Activated T-cell treated with anti-CD3 and anti-CD28 coated beads for 4 hours (primary cell): ENCODE measurements around the gene ABCA13.

ENCODE experiments used
- DNase-seq: peaks from one replicate; pipeline ENCODE4 v3.0.0-alpha.2; 2020

ABCA13 gene

DNA sequence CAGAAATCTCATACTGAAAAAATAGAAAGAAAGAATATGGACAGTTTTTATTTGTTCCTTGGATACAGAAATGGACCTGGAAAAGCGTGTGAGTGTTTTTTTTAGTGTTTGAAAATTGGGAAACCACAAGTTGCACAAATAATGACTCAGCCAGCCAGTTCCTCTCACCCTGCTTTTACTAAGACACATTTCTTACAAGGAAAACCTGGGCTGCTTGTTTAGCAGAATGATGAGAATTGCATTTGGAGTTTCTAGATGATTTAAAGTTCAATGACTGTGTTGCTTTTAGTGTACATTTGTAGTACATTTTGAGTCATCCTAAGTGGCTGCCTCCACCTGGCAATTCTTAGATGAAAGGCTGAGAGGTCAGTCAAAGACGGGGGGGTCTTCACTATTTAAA, 218.7 kb downstream of the ABCA13 start:
- DNase-seq, result no peak

DNA sequence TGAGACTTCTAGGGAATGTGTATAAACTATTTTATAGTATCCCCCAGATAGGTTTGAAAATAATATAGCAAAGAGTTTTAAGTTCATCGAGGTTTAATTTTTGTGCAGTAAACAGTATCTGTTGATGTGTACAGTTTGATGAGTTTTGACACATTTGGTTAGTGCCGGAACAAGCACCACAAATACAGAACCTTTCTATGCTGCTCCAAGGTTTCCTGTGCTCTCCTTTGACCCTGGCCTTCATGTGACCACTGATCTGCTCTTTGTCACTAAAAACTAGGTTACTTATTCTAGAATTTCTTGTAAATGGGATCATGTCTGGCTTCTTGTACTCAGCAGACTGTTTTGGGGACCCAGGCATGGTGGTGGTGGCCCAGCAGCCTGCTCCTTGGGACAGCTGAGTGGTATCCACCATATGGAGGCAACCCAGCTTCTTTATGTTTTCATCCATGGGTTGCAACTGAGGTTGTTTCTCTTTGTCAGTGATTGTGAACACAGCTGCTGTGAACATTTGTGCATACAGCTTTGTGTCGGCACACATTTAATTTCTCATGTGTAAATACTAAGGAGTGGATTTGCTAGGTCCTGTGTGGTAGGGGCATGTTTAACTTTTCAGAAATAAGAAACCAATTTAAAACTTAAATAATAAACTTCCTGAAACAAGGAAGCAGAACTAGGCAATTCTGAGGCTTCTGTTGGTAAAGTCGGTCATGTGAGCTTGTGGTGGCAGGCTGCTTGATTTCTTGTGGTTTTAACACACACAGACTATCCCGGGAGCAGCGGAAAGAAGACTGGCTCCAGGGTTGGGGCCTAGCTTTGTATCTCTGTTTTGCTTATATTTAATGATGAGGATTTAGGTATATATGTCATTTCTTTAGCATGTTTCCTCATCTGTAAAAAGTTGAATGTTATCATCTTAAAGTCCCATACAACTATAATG, 219.4 kb downstream of the ABCA13 start:
- DNase-seq, result no peak

DNA sequence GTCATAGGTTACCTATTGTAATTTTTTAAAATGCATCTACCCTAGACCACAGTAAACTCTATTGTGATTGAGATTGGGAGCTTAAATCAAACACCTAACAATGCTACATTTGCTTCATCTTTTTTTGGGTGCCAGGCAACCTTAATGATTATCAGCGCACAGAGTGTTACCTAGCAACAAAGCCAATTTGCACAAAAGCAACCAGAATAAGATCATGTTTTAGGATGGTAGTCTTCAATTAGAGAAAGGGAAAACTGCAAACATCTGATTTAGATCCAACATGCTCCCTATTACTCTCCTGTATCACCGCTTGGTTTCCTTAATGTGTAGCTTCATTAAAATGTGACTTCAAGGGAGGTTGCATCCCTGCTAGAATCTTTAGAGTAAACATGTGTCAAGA, 226.9 kb downstream of the ABCA13 start:
- DNase-seq, result no peak

DNA sequence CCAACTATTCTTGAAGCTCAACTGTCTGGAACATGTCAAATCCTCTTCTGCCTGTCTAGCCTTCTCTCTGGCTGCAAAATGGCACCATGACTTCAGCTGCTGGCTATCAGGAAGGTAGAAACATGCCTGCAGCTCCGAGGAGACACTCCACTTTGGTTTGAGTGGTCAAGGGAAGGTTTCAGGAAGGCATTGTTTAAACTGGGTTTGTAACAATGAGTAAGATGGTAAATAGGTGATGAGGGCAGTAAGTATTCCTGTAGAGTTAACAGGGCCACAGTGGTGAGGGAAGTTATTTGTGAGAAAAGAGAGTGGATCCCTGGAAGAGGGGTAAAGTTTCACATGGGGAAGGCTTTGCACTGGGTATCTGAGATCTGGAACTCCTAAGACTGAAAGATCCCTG, 231.5 kb downstream of the ABCA13 start:
- DNase-seq, result no peak

DNA sequence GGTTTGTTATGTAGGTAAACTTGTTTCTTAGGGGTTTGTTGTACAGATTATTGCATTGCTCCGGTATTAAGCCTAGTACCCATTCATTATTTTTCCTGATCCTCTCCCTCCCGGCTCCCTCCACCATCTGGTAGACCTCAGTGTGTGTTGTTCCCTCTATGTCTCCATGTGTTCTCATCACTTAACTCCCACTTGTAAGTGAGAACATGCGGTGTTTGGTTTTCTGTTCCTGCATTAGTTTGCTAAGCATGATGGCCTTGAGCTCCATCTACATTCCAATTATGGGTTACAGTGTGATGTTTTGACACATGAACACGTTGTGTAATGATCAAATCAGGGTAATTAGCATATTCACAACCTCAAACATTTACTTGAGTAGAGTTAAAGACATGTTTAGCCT, 237.5 kb downstream of the ABCA13 start:
- DNase-seq, result no peak

DNA sequence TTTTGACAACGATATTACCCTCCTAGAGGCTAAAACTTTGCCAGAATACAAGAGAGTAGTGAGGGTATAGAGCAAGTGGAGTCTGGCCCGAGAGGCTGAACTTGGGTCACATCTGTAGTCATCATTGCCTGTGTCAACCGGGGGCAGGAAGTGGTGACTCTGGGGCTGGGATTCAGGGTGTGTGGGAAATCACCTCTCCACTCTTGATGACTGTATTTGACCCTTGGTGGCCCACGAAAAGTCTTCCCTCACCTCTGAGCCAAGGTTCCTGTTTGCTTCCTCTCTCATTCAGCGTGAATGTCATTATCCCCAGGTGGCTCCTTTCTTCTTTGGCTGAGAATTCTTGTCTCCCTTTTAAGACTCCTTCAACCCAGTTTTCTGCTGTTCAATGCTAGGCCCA, 240.4 kb downstream of the ABCA13 start:
- DNase-seq, result no peak

DNA sequence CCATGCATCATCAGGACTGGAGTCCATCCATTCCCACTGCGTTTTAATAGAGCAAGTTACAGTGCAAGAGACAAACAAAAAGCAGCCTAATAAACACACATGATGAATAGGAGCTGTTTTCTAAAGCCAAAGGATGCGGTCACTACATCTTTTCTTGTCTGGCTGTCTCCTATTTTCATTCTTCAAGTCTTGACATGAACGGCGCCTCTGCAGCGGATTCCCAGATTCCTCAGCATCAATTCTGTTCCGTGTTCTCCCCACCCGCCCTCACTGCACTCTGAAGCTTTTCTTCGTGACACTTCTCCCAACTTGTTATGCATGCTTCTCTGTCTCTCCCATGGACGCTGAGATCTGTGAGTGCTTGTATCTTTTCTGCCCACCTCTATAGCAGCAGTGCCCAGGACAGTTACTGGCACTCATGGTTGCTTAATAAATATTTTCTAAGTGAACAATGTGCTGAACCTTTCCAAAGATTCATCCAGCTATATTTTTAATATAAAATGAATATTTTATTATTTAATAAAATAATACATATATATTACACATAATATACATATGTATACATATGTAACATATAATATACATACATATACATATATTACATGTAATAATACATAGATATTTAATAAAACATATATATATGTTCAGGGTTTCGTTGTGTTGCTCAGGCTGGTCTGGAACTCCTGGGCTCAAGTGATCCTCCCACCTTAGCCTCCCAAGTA, 242.9 kb downstream of the ABCA13 start:
- no peak for DNase-seq

DNA sequence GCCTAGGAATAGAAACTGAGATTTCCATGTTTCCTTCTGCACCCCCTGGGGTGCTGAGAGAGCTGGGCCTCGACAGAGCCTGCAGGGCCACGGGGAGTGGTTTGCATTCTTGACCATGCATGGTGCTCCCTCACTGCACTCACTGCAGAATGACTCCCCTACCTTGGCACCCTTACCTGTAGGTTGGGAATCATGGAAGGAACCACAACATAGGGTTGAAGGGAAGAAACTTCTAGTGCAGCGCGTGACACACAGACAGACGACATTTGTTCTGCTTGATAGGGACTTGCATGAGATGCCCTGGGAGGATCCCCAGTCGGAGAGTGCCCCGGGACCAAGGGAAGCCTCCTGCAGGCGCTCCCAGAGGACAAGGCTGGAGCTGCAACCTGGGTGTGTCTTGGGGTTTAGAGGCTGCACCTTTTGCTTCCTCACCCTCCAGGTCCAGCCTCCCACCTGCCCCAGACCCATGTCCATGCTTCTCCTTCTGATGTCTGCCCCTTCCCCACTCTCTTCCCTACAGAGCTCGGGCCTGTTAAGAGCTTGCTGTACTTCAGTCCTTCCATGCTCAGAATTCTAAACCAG, 245.2 kb downstream of the ABCA13 start:
- DNase-seq, result no peak

DNA sequence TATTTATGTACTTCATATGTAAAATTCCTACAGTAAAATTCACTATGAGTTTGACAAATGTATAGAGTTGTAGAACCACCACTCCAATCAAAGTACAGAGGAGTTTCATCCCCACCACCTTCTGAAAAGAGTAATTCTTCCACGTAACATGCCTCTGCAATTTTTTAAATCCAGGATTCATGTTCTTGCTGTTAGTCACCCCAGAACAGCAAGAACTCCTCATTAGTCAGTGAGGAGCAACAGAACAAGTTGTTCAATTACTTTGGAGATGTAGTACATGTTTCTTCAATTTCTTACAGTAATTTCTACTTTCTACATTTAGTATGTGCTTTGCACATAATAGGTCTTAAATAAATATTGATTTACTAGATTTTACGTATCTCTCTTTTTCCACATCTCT, 248.1 kb downstream of the ABCA13 start:
- no peak for DNase-seq

DNA sequence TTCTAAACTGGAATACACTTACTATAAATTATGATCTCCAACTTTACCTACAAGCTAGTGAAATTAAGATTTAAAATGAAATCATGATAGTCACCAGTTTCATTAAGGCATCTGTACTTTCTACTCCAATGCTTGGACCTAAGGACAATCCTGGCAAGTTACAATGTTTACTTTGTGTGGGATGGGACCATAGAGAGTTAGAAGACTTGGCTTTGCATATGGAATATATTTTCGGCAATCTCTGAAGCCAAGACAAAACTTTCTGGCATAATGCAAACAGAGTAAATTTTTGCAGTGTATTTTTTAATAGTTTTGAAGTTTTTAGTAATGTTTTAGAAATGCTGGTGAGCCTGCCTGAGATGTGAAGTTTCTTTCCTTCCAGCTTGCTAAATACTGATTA, 248.9 kb downstream of the ABCA13 start:
- no peak for DNase-seq

DNA sequence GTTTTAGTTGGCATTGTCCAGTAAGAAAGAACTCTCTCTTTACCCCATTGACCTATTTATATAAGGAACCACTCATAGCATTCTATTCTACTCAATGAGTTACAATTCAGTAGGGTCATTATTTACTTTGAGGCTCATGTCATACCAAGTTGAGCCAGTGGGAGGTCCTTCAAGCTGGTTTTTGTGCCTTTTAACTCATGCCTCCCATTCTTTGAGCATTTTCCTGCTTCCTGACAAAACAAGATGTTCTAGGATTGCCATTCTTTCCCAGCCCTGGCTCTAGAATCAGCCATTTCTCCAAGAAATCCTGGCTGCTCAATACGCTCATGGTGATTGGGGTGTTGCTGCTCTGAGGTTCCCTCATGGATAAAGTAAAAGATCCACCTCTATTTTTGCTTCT, 250.1 kb downstream of the ABCA13 start:
- no peak for DNase-seq

DNA sequence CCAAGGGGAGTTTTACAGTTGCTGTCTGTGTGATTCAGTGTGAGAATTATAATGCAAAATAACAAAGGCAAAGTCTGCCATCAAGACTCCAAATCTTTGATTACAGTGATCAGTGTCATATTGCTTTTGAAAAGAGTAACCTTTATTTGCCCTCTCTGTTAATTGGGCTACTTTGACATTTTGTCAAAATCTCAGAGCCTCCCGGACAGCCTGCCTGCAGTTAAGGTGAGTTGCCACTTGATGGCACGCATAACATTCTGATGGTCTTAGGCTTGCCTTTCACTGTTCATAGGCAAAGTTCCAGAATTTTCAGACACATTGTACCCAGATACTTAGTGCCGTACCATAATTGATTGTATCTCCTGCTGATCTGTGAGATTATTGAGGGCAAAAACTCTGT, 253.5 kb downstream of the ABCA13 start:
- DNase-seq, result no peak

DNA sequence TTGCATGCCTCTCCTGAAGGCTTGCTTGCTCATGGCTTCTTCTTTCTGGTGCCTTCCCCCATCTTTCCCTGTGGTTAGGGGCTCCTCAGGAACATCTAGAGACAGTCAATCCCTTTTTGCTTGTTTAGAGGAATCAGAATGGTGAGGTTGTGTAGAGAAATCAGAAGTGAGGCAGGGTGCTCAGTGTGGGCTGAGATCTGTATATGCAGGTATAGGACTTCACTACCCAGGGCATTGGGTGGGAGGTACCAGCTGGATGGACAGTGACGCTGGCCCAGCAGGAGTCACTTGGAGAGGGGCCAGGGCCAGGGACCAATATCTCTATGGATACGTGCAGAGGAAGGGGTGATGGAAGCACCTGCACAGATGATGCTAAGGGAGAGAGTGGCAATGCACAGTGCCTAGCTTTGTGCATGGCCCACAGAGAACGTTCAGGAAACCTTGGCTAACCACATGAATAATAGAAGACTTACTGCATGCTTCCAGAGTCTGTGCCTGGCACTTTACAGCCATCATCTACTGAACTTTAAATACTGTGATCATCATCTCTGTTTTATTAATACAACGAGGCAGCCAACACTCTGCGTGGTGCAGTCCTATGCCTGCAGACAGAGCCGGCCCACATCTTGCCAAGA, 255.2 kb downstream of the ABCA13 start:
- no peak for DNase-seq

DNA sequence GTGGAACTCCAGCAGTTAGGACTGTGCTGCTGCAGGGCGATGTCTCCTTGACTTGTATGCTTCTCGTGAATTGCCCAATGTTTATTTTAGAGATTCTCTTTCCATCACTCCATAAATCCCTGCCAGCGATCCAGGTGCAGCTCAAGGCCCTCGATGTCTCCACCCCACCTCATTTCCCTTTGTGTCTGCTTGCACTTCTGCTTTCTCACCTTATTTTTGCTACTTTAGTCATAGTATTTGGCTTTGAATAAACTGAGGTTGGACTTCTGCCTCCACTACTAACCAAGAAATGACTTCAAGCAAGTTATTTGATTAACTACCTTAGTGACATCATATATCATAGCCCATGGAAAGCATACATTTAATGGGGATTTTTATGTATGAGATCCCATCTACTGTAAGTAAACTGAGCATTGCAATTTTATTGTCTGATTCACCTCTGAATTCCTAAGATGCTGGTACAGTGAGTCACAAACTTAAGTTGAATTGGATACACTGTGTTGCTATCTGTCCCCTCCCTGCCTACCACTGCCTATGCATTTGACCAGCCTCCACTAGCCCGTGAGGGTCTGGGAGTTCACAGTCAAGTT, 255.8 kb downstream of the ABCA13 start:
- no peak for DNase-seq

DNA sequence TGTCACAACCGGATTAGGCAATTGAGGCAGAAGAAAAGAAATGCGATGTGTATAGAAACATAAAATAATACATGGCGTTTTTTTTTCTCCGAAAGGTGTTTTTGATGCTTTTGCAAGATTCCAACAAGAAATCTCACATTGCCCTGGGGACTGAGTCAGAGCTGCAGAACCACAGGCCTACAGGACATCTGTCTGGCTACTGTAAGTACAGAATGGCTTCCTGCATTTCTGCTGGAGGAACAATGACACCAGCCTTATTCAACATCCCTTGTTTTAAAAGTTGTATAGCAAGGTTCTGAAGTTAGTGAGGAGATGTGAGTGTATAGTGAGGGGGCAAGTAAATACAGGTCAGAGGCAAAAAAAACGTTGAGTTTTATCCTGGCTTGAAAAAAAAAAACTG, 256.4 kb downstream of the ABCA13 start:
- DNase-seq, result no peak

DNA sequence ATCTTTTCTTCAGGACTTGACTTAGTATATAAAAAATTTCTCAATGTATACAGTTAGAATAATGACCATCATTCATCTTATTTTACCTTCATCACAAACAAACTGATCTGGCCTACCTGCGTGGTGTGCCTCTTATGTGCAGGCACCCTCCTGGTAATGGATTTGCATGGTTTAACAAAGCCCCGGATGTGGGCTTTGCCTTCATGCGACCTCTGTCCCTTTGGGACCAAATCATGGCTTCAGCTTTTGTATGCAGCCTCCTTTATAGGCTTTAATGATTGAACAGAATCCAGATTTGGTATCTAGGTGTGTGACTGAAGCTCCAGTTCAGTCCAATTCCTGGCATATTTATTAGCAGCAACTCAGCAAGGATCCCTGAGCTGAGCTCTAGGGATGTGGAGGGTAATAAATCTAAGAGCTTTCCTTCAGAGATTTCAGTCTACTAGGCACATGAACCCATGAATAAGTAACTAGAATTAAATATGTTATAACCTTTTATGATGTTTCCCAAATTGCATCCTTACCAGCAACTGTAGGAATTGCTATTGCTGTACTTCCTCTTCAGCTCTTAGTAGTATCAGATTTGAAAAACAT, 256.9 kb downstream of the ABCA13 start:
- no peak for DNase-seq

DNA sequence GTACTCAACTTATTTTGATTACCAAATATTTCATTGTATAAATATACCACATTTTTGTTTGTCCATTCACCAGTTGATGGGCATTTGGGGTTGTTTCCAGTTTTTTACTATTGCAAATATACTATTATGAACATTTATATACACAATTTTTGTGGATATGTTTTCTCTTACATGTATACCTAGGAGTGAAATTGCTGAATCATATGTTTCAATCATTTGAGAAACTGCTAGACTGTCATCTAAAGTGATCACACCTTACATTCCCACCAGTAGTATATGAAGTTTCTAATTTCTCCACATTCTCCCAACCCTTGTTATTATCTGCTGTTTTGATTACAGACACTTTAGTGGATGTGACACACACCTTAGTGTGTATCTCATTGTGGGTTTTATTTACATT, 257.9 kb downstream of the ABCA13 start:
- no peak for DNase-seq

DNA sequence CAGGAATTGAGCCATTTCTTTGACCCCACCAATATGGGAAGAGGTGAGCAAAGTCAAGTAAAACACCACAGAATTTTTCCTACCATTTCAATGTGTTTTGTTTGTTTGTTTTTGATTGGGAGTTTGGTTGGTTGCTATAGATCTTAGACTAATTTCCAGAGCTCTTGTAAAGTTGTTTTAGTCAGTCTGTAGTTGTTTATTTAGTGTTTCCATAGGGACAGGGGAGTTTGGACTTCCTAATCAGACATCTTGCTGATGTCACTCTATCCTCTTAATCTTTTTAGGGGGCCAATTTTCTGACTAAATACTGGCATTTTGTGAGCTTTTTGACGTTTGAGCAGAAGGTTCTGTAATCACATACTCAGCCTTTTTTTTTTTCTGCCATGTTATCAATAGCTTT, 266.9 kb downstream of the ABCA13 start:
- no peak for DNase-seq

DNA sequence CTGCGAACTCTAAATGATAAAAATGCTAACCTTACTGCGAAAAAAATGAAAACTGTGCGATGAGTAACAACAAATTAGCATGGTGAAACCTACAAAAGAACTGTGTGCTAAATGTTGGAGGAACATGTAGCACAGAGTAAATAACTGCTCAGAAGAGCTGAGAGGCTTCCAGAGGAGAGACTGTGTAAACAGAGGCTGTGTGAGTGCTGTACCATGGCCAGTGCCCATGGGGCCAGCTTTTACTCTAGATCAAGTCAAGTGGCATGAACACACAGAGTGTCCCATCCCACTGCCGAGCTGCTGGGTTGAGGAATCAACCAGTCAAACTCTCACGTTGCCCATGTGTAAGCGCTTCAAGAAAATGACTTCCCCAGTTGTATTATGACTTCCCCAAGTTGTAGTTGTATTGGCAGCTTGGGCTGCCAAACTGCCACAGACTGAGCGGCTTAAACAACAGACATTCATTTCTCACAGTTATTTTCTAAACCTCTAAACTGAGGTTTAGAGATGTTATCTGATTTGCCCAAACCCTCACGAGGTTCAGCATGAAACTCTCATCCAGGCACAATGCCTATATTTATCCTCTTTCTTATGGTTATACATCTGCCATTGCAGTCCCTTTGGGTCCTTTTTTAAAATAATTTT, 270.7 kb downstream of the ABCA13 start:
- no peak for DNase-seq

DNA sequence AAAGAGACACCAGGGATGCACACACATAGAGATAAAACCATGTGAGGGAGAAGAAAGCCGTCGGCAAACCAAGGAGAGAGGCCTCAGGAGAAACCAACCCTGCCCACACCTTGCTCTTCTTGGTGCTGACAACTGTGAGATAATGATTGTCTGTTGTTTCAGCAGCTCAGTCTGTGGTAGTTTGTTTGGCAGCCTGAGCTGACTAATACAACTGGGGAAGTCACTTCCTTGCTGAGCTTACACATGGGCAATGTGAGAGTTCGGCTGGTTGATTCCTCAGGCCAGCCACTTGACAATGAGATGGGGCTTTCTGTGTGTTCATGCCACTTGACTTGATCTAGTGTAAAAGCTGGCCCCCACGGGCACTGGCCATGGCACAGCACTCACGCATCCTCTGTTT, 271.8 kb downstream of the ABCA13 start:
- no peak for DNase-seq

DNA sequence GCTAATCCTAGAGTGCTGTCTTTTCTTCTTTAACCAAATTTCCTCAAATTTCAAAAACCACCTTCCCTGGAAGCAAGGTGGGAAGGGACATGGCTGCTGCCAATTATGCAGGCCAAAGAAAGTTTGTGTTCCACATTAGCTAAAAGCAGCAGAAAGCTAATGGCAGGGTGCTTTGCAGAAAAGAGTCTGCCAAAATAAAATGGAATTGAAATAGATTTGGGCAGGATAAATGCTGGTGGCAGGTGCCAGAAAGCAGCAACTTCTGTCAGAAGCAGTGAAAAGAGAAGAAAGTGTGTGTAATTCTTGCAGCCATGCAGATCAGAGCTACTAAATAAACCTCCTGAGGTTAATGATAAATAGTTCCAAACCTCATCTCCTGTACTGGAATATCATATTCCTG, 275.5 kb downstream of the ABCA13 start:
- DNase-seq, result no peak

DNA sequence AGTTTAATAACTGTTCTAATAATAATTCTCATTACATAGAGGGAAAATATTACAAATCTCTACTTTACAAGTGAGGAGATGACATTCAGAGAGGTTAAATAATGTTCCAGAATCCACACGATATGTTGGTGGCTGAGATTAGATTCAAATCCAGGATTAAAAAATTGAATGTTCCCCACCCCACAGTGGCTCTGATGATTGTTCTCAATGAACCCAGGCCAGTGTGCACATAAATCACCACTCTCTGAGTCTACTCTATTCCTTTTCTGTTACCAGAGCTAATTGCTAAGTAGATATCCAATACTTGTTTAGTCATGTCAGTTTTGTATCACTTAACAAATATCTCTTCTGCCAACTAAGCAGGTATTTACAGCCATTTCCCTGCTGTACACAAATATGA, 281.0 kb downstream of the ABCA13 start:
- DNase-seq, result no peak
